A673 (cell line): ENCODE data around the gene MRPL58.

Experiments
- EZH2 ChIP-seq: fragments of 200-600 bp; sonication (generic); IDR thresholded peaks from 2 replicates; pipeline ENCODE4 v1.6.1; 2017; ENCODE audit warnings: borderline replicate concordance, low read depth, mild to moderate bottlenecking, mixed read lengths, antibody characterized with exemption, low read length; ENCODE audit not compliant: poor library complexity, severe bottlenecking
- TF ChIP-seq, protein P1 (sequence below): fragments of 300-800, 200-600 bp; sonication (generic); conservative IDR thresholded peaks from 2 replicates; pipeline ENCODE4 v1.5.1; 2017; ENCODE audit warnings: low read depth, mild to moderate bottlenecking, antibody characterized with exemption, low read length, moderate library complexity, mixed read lengths

DNA sequence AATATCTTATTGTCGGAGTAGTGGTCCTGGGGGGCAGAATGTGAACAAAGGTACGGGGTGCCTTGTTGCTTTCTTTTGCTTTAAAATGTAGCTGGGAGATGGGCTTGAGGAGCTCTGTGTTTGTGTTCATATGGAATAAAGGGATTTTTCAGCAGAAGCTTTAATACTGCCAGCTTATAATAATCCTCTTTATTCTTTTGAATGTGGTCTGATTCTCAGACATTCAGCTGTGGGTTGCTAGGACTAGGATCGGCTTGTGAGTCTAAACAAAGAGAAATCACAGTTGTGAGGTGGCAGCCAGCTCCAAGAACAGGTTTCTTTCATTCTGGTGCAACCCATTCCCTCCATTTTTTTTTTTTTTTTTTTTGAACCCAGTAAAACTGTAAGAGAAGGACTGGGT lies 7.2 kb downstream of the MRPL58 start:
- TF ChIP-seq, protein P1, sequence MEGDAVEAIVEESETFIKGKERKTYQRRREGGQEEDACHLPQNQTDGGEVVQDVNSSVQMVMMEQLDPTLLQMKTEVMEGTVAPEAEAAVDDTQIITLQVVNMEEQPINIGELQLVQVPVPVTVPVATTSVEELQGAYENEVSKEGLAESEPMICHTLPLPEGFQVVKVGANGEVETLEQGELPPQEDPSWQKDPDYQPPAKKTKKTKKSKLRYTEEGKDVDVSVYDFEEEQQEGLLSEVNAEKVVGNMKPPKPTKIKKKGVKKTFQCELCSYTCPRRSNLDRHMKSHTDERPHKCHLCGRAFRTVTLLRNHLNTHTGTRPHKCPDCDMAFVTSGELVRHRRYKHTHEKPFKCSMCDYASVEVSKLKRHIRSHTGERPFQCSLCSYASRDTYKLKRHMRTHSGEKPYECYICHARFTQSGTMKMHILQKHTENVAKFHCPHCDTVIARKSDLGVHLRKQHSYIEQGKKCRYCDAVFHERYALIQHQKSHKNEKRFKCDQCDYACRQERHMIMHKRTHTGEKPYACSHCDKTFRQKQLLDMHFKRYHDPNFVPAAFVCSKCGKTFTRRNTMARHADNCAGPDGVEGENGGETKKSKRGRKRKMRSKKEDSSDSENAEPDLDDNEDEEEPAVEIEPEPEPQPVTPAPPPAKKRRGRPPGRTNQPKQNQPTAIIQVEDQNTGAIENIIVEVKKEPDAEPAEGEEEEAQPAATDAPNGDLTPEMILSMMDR = no peak
- no peak for TF ChIP-seq EZH2
